ENCODE data around the gene SYTL2. TPM values are rescaled to one million over a fixed set of nuclear protein-coding genes. Genes with fewer than 3 reads are reported as not detected.

Gene SYTL2
- total RNA-seq, 4 donors from 2014 or later: 140 to 1,280 (median 344) TPM

DNA sequence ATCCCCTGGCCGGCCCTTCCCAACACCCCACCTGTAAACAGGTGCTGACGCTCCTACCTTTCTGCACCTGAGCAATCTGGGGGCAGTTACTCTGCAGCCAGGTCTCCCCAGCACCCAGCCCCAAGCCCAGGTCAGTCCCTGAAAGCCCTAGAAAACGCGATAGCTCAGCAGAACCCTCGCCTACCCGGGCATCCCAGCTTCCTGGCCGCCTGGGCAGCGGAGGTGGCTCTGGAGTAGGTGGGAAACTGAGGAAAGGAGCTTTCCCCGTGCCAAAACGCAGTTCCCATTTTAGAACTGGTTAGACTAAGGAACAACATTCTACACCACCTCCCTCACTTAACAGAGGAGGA is 445 bp downstream of the SYTL2 start:
- 3 to 6% methylated on average over 3 to 10 of the region's 10 CpGs for WGBS, 2 donors (ENCODE audit: low coverage in 1 of 2)
- Histone ChIP-seq H3K27ac (peak overlapping the region; percentile 77 to 82 (median 81)), H3K4me3 (peak overlapping the region; percentile 52 to 96 (median 58)), H3K4me1 (peaks cover 4 to 70% (median 17%) of the 10 kb centered on the region in 4 donors), H3K27me3 (no peaks in the 10 kb centered on the region), H3K36me3 (no peaks in the 10 kb centered on the region), H3K9me3 (no peaks in the 10 kb centered on the region)
- DNase-seq: no peak
- intact Hi-C loops (cut with DNase I; ENCODE audit: low total_unique reads): no loop called here
- in situ Hi-C loops (cut with MboI; ENCODE audit: low pct_ligation_motif_present in 1 of 4, low pct_unique_long_range_greater_than_20kb in 1 of 4, low sequenced_read_pairs in 3 of 4): no loop called here
- TF ChIP-seq POLR2A (IDR thresholded peaks at IDR 0.05) (no peak), EP300 (IDR thresholded peaks at IDR 0.05; ENCODE audit: low read depth) (no peak), POLR2AphosphoS5 (IDR thresholded peaks at IDR 0.05) (no peak)
- TF ChIP-seq, protein P1, sequence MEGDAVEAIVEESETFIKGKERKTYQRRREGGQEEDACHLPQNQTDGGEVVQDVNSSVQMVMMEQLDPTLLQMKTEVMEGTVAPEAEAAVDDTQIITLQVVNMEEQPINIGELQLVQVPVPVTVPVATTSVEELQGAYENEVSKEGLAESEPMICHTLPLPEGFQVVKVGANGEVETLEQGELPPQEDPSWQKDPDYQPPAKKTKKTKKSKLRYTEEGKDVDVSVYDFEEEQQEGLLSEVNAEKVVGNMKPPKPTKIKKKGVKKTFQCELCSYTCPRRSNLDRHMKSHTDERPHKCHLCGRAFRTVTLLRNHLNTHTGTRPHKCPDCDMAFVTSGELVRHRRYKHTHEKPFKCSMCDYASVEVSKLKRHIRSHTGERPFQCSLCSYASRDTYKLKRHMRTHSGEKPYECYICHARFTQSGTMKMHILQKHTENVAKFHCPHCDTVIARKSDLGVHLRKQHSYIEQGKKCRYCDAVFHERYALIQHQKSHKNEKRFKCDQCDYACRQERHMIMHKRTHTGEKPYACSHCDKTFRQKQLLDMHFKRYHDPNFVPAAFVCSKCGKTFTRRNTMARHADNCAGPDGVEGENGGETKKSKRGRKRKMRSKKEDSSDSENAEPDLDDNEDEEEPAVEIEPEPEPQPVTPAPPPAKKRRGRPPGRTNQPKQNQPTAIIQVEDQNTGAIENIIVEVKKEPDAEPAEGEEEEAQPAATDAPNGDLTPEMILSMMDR (IDR thresholded peaks at IDR 0.05): no peak

DNA sequence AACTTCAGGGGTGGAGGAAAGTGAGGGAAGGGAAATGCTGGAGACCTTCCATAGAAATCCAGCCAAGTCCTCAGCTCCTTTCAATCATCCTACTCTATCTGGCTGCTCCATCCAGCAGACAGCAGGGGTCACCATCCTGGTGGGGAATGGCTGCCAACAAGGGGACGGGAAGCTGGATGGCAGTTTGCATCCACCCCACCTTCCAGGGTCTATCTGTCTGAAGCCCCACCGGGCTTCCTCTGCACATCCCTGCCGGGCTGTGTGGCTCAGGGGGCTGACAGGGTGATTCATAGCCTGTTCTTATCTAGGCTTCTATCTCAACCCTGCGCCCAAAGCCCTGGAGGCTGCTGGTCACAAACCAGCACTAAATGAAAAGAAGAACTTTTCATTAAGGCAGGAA is 1.1 kb downstream of the SYTL2 start:
- Histone ChIP-seq H3K4me1 (peaks cover 4 to 70% (median 17%) of the 10 kb centered on the region in 4 donors), H3K4me3 (peak overlapping the region; percentile 52 to 96 (median 58)), H3K27ac (peak overlapping the region; percentile 77 to 82 (median 81)), H3K36me3 (no peaks in the 10 kb centered on the region), H3K27me3 (no peaks in the 10 kb centered on the region), H3K9me3 (no peaks in the 10 kb centered on the region)
- in situ Hi-C loops (cut with MboI; ENCODE audit: low pct_ligation_motif_present in 1 of 4, low pct_unique_long_range_greater_than_20kb in 1 of 4, low sequenced_read_pairs in 3 of 4) (no loop called here), intact Hi-C loops (cut with DNase I; ENCODE audit: low total_unique reads) (no loop called here)
- no peak for TF ChIP-seq POLR2A (IDR thresholded peaks at IDR 0.05)
- TF ChIP-seq, protein P1 (IDR thresholded peaks at IDR 0.05): peak in 1 of 5 experiments; percentile 18
- DNase-seq: peak; percentile 22
- WGBS, 2 donors (ENCODE audit: low coverage in 1 of 2): 25% methylated on average over 4 of the region's 4 CpGs; no CpG with 5 or more reads in 1 of the 2 donors

DNA sequence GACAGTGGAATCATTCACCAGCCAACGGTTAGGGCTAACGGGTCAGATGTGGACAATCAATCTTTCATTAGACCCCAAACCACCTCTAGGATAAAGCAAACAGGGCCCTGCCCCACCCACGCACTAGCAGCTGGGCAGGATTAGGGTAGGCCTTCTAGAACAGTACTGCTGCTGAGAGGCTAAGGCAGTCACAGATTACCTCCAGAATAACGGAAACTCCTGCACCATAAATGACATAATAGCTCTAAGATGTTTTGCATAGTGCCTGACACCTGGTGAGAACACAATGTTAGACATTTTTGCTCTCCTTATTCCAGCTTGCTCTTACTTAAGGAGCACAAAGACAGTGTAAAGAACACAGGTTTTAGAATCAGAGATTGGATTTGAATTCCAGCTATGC is 1.8 kb downstream of the SYTL2 start:
- no peak for DNase-seq
- 42% methylated on average over 4 of the region's 4 CpGs; no CpG with 5 or more reads in 1 of the 2 donors for WGBS, 2 donors (ENCODE audit: low coverage in 1 of 2)
- Histone ChIP-seq H3K27ac (peak overlapping the region in 3 of 4 donors; percentile 77 to 82 (median 80)), H3K4me3 (peak overlapping the region in 3 of 4 donors; percentile 56 to 96 (median 60)), H3K9me3 (no peaks in the 10 kb centered on the region), H3K4me1 (peaks cover 4 to 65% (median 15%) of the 10 kb centered on the region in 4 donors), H3K36me3 (no peaks in the 10 kb centered on the region), H3K27me3 (no peaks in the 10 kb centered on the region)
- intact Hi-C loops (cut with DNase I; ENCODE audit: low total_unique reads) (no loop called here), in situ Hi-C loops (cut with MboI; ENCODE audit: low pct_ligation_motif_present in 1 of 4, low pct_unique_long_range_greater_than_20kb in 1 of 4, low sequenced_read_pairs in 3 of 4) (no loop called here)
- TF ChIP-seq EP300 (IDR thresholded peaks at IDR 0.05; ENCODE audit: low read depth) (no peak), POLR2AphosphoS5 (IDR thresholded peaks at IDR 0.05) (peak in 1 of 3 donors; percentile 23)

DNA sequence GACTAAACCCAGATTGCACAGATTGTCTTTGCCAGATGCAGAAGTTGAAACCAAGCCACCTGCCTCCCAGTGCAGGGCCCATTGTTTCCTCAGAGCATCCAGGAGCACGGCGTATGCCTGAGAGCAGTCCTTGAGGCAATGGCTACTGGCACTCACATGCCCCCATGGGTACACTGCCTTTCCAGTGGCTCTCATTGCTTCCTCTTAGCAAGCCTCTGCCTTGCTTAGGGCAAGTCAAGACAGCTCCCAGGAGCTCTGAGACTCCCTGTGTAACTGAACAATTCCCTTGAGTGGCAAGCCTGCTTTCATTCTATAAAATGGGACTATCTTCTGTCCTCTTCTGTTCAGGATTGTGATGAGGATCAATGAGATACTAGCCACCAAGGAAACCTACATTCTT is 4.1 kb downstream of the SYTL2 start:
- Histone ChIP-seq H3K9me3 (no peaks in the 10 kb centered on the region), H3K27me3 (no peaks in the 10 kb centered on the region), H3K27ac (no peak overlapping the region), H3K36me3 (no peaks in the 10 kb centered on the region), H3K4me1 (peaks cover 4 to 54% (median 11%) of the 10 kb centered on the region in 4 donors), H3K4me3 (no peak overlapping the region)
- intact Hi-C loops (cut with DNase I; ENCODE audit: low total_unique reads) (no loop called here), in situ Hi-C loops (cut with MboI; ENCODE audit: low pct_ligation_motif_present in 1 of 4, low pct_unique_long_range_greater_than_20kb in 1 of 4, low sequenced_read_pairs in 3 of 4) (no loop called here)
- no peak for TF ChIP-seq POLR2A (IDR thresholded peaks at IDR 0.05)
- no peak for TF ChIP-seq POLR2AphosphoS5 (IDR thresholded peaks at IDR 0.05)
- TF ChIP-seq, protein P1 (IDR thresholded peaks at IDR 0.05): no peak
- TF ChIP-seq EP300 (IDR thresholded peaks at IDR 0.05; ENCODE audit: low read depth): no peak
- no peak for DNase-seq
- 77% methylated on average over 2 of the region's 2 CpGs; no CpG with 5 or more reads in 1 of the 2 donors for WGBS, 2 donors (ENCODE audit: low coverage in 1 of 2)

DNA sequence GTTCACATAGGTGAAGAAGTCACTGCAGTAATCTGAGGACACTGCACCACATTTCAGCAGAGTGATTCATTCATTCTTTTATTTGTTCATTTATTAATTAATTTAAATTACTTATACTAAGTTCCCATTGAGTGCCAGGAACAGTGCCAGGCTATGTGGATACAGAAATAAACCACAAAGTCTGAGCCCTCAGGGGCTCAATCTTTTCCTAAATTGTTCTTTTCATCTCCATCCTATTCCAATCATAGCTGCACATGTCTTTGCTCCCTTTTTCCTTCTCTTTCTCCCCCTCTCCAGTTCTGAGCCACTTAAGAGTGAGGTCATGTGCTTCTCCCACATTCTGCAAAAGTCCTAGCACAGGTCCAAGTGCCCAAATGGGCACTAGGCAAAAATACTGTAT is 4.9 kb downstream of the SYTL2 start:
- peaks cover 0 to 47% (median 6%) of the 10 kb centered on the region in 4 donors for H3K4me1 ChIP-seq
- no peak overlapping the region for H3K4me3 ChIP-seq
- intact Hi-C loops (cut with DNase I; ENCODE audit: low total_unique reads): no loop called here
- H3K27me3 ChIP-seq: no peaks in the 10 kb centered on the region
- no peak overlapping the region for H3K27ac ChIP-seq
- no peak for DNase-seq
- in situ Hi-C loops (cut with MboI; ENCODE audit: low pct_ligation_motif_present in 1 of 4, low pct_unique_long_range_greater_than_20kb in 1 of 4, low sequenced_read_pairs in 3 of 4): no loop called here
- H3K9me3 ChIP-seq: no peaks in the 10 kb centered on the region
- TF ChIP-seq POLR2A (IDR thresholded peaks at IDR 0.05): no peak
- TF ChIP-seq EP300 (IDR thresholded peaks at IDR 0.05; ENCODE audit: low read depth): no peak
- no peak for TF ChIP-seq POLR2AphosphoS5 (IDR thresholded peaks at IDR 0.05)
- no peaks in the 10 kb centered on the region for H3K36me3 ChIP-seq
